ENCODE results near the gene SGPP2.
A peak's percentile ranks its signal among the peaks of the same experiment; 100 is the strongest.

SGPP2 gene

DNA sequence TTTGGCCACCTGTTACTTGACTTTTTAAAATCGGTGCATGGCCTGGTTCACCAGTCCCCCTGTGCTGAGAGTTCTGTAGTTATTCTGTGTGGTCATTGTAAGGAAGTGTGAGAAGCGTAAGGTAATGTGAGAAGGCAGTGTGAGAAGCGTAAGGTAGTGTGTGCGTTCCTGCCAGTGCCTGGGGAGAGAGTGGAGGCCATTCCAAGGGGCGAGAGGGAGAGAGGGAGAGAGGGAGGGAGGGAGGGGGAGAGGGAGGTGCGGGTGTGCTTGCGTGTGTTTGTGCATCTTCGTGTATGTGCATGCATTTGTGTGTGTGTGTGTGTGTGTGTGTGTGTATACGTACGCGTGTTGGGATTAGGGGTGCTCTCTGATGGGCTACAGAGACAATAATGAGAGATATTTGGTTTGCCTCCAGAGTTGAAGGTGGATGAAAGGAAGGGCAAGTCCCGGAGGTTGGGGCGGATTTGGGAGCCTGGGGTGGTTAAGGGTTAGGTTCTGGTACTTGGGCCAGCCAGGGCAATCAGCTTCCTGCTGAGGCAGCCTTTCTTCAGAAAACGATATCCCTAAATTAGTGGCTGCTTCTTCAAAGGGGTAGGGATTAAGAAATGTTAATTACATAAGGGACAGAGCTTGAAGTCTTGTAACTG lies 53.7 kb downstream of the SGPP2 start:
- no peak for DNase-seq

- DNase-seq: no peak
Measured at GRCh38 chr2:222479859-222480258, 55.5 kb downstream of the SGPP2 start.

DNA sequence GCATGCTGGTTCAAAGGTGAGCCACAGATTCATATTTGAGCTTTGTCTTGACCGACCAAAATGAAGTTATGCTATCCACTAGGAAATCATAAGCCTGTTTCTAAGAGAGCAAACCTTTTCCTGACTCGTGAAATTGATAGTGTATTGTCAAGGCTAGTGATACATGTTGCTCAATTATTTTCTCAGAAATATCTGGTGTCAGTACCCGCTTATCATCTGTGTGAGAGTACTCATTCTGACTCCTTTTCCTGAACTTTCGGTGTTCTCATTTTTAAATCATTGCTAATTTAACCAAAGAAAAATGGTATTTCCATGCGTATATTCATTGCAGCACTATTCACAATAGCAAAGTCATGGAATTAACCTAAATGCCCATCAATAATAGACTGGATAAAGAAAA lies 56.2 kb downstream of the SGPP2 start:
- no peak for DNase-seq

DNA sequence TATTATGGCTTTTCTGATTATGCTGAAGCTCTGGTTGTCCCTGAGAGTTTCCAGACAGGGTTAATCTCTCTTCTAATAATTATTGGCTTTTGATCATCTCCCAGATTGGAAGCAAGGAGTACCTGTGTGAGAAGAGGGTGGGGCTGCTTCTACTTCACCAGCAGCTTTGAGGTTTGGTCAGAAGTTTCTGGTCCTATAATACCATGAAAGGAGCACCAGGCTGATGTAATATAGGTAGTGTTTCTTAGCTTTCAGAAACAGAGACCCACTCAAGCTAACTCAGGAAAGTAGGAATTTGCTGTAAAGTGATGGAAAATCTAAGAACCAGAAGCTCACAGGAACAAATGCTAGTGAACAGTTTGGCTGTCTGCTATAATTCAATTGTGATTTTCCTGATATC lies 57.6 kb downstream of the SGPP2 start:
- no peak for DNase-seq

DNA sequence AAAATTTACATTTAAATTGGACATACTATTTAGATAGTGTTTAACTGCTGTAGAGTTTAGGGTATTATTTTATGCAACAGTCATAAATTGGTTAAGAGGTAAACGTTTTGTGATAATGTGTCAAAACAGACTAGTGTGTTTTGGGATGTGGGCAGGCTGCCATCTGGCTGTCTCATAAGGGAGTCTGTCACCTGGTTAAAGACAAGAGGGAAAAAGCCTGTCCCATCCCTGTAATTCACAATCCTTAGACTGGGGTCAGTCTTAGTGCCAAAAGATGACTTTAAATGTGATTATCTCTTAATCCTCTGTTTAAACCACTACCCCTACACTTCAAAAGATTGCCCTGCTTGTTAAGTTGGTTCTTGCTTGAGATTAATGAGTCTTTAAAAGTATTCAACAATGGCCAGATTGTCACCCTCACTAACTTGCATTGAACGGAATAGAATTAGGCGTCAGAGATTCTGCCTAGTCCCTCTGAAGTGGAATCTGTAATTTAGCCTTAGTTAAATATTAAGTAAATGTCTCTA lies 59.2 kb downstream of the SGPP2 start:
- DNase-seq: peak; percentile 4

GRCh38 chr2:222485367-222486211 lies 61.2 kb downstream of the SGPP2 start:
- no peak for DNase-seq

GRCh38 chr2:222490131-222490530 lies 65.8 kb downstream of the SGPP2 start:
- DNase-seq: no peak

DNA sequence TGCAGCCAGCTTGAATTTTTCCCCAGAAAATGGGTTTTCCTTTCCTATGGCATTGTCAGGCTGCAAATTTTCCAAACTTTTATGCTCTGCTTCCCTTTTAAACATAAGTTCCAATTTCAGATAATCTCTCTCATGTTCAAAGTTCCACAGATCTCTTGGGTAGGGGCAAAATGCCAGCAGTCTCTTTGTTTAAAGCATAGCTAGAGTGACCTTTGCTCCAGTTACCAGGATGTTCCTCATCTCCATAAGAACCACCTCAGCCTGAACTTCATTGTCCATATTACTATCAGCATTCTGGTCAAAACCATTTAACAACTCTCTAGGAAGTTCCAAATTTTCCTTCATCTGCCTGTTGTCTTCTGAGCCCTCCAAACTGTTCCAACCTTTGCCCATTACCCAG lies 68.3 kb downstream of the SGPP2 start:
- DNase-seq: no peak

DNA sequence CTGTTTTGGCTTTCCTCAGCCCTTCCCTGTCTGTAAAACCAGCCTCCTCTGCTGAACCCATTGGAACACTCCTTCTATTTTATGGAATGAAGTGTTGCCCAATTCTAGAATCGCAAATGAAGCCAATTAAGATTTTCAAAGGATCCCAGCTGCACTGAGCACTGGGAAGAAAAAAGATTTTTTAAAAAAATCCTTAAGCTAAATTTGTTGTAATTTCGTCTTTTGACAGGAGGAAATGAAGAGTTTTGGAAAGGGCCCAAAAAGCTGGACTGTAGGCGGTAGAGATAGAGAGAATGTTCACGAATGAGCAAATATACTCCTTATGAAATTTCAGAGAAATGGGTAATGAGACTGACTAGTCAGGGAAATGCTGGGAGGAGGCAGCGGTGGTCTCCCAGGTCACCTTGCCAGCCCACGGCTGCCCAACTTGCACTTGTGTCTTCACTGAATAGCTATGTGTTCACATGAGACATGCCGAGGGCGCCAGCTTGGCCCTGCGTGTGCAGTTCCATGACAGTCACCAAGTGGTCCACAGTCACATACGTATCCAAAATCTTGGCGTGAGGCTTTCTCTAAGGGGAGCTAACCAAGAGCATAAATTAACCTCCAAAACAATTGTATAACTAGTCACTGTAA lies 69.9 kb downstream of the SGPP2 start:
- no peak for DNase-seq

GRCh38 chr2:222495388-222495787 lies 71.0 kb downstream of the SGPP2 start:
- no peak for DNase-seq

DNA sequence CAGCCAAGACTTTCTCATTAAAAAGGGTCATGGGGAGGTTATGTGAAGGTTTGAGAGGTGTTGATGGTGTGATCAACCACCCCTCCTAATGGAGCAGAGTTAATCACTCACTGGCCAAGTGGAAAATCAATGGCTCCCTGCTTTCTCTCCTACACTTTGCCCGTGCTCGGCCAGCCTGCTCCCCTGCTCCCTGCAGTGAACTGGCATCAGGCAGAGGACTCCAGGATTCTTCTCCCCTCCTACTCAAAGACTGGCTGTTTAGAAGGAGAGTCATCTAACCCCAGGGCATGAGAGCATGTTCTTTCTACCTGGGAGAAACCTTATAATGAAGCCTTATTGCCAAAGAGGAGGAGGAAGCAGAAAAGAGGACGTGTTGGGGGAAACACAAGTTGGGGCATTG lies 74.9 kb downstream of the SGPP2 start:
- DNase-seq: no peak

DNA sequence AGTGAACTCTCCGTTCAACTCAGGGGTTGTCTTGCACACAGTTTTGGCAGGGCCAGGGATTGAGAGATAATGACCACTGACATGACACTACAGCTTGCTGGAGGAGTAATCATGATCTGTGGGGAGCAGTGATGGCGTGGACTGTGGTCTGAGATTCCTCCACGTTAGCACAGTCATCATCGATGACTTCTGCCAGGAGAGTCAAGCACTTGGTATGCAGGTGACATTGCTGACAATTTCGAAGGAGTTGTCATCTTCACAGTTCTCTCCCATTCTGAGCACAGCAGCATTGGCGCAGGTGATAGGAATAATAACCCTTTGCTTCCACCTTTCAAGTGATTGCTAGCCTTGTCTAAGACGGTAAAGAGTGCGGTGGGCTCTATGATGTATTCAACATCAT lies 79.8 kb downstream of the SGPP2 start:
- no peak for DNase-seq

- DNase-seq: no peak
Measured at GRCh38 chr2:222504719-222505118, 80.4 kb downstream of the SGPP2 start.

DNA sequence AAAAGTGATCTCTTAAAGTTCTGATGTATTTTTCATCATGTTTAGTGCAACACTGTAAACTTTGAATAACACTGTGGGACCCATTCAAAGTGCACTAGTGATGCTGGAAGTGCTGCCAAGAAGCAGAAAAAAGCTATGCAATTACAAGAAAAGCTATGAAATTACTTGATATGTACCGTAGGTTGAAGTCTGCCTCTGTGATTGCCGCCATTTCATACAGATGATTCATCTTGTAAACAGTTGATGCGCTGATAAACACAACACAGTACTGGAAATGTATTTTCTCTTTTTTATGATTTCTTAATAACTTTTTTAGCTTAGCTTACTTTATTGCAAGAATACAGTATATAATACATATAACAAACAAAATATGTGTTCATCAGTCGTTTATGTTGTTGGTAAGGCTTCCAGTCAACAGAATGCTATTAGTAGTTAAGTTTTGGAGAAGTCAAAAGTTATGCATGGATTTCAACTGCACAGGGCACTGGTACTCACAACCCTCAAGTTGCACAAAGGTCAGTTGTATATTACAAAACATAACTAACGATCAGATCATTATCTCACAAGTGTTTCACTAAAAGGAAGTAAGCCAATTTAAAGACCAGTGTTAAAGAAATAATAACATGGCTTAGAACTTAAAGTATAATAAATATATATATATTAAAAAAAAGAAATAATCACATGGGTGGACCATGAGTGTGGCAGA lies 82.0 kb downstream of the SGPP2 start:
- no peak for DNase-seq

DNA sequence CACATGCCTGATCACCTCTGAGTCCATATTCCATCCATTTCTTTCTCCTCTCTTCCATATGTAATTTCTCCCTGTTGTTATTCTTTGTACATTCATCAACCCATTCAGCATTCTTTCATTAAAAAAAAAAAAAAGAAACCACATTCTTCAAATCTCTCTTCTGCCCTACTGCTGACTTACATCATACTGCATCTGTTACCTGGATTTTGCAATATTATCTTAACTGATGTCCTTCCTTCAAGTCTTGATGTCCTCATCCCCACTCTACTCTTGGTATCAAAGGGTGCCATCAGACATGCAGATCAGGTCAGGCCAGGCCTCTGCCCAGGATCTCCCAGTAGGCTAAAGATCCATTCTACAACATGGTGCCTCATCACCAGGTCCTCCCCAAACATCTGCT lies 90.6 kb downstream of the SGPP2 start:
- DNase-seq: no peak

DNA sequence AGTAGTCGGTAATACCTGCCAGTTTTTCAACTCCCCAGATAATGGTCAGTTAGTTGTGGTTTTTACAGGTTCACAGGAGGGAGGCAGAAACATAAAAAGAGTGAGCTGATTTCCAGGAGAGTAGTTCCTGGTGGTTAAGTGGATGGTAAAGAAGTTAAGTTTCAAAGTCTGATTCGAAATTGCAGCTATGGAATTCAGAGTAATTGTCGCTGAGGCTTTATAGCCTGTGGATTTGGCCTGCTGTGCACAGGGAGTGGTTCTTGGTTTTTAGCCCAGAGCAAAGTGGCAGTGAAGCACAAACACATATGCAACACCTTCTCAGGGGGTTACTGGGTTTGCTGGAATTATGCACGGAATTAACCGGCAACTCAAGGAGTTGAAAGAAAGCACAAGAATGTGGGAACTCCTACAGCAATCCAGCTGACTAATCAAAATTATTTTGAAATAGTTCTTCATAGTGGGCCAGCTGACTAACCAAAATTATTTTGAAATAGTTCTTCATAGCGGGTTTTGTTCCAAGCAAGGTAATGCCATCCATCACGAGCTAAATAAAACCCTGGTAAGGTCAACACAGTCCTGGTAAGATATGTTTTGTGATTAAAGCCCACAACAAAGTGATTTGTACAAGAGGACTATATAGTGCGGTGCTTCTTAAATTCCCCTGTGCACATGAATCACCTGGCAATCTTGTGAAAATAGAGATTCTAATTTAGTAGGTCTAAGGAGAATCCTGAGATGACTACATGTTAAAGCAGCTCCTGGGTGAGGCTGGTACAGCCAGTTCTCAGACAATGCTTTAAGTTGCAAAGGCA lies 94.4 kb downstream of the SGPP2 start:
- no peak for DNase-seq

- no peak for DNase-seq
Measured at GRCh38 chr2:222521099-222521498, 96.8 kb downstream of the SGPP2 start.

DNA sequence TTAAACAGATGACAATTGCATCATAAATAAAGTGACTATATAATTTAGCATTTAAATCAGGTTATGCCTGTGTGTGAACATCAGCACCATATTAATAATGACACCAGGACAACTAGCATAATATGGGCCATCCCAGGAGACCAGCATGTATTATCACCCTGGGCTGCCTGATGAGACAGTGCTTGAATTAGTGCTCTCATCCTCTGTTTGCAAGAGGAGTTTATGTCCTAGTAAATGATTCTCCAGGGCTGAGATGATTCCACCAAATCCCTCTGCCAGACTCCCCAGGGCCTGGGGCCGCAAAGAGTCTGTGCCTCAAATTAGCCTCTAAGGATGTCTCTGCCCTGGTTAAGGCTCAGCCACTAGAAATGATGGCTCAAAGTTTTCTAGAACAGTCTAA lies 97.7 kb downstream of the SGPP2 start:
- DNase-seq: no peak

DNA sequence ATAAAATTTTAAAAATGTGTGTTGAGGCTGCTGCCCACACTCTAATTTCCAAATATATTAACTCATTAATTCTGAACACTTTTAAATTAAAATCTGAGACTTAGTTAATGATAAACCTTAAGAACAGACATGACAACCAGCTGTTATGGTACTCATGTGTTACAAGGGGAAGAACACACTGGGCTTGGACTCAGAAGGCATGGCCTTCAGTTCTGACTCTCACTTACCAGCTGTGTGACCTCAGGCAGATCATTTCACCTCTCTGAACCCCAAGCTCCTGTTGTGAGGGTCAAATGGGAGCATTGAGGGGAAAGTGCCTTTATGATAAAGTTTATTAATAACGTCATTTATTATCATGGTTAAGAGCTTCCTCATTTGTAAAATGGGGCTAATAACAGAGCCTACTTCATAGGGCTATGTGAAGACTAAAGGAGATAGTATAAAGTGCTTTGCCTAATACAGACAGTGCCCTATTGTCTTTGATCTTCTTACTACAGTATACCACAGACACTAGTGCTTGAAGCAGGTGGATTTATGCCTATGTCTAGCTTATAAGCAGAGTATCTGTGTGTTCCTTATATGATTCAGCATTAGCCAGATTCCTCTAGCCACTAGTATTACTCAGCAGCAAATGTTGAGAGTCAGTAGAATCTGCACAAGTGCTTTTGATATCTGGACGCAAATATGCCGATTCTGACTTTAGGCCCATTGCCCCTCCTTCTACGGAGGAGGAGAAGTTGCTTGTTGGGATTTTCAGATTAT lies 99.6 kb downstream of the SGPP2 start:
- DNase-seq: no peak

- no peak for DNase-seq
Measured at GRCh38 chr2:222525811-222526210, 101.5 kb downstream of the SGPP2 start.

DNA sequence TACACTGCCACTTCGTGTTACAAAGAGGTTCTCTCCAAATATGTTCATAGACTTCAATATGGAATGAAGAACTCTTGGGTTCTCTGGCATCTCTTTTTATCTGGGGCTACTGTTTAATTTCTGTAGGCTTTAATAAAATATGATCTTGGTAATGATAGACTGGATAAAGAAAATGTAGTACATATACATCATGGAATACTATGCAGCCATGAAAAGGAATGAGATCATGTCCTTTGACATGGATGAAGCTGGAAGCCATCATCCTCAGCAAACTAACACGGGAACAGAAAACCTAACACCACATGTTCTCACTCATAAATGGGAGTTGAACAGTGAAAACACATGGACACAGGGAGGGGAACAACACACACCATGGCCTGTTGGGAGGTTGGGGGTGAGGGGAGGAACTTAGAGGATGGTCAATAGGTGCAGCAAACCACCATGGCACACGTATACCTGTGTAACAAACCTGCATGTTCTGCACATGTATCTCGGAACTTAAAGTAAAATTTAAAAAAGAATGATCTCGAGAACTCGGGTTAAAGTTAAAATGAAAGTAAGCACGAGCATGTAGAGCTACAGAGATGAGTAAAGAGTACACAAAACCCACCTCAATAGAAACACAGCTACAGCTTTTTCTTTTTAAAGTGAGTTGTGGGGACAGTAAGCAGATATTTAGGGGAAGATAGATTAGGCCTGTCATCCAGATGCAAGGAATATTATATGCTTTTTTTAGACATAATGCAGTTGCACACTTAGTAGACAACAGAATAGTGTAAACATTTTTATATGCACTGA lies 102.3 kb downstream of the SGPP2 start:
- no peak for DNase-seq
